ENCODE data around the gene TRIM38.

- no peak for TF ChIP-seq POLR2A (IDR thresholded peaks at IDR 0.05)
- TF ChIP-seq CTCF (IDR thresholded peaks at IDR 0.05): no peak
Measured at GRCh38 chr6:26029857-26030653, 67.5 kb downstream of the TRIM38 start.
